Panc1 (cell line): ENCODE results near the gene SCLT1. TPM values are rescaled to one million over a fixed set of nuclear protein-coding genes. Genes with fewer than 3 reads are reported as not detected.

ENCODE experiments used
- ATAC-seq: fragments of 200-7000 bp; cut with Tn5 transposase; 2 replicates; pipeline ENCODE4 v1.9.1; 2020; ENCODE audit warnings: mild to moderate bottlenecking, moderate library complexity
- BruUV-seq: library from RNA; stranded (reverse); fragments of 400-500 nt; replicated peaks from 2 replicates; lab custom pipeline; 2021; lab: Mats Ljungman, UMichigan
- CTCF ChIA-PET: fragments of 300-600 bp; sonication (Branson Sonifier 250); formaldehyde crosslinking; loops from one replicate; lab custom pipeline; 2022; ENCODE audit warnings: antibody characterized with exemption; lab: Charles Lee
- POLR2A ChIA-PET: fragments of 300-600 bp; sonication (Branson Sonifier 250); formaldehyde crosslinking; loops from one replicate; lab custom pipeline; 2022; ENCODE audit warnings: antibody characterized with exemption; lab: Charles Lee
- DNase-seq: peaks from one replicate; pipeline ENCODE4 v3.0.0-alpha.2; 2010; ENCODE audit warnings: low read depth, low spot score
- H3K27ac ChIP-seq: 2 replicates; pipeline ENCODE4 v1.5.1; 2011; ENCODE audit warnings: mild to moderate bottlenecking, low read length, inconsistent platforms
- H3K27me3 ChIP-seq: fragments of 200-500 bp; sonication (Bioruptor generic); 2 replicates; pipeline ENCODE4 v1.6.0; 2014; ENCODE audit warnings: low read length, inconsistent platforms; ENCODE audit not compliant: control insufficient read depth, insufficient read depth
- H3K36me3 ChIP-seq: fragments of 200-500 bp; sonication (Bioruptor generic); 2 replicates; pipeline ENCODE4 v1.5.1; 2014; ENCODE audit warnings: inconsistent platforms, mild to moderate bottlenecking, low read length, moderate library complexity; ENCODE audit not compliant: control insufficient read depth, insufficient read depth
- H3K4me1 ChIP-seq: 2 replicates; pipeline ENCODE4 v1.5.1; 2011; ENCODE audit warnings: inconsistent platforms, mild to moderate bottlenecking, low read length, moderate library complexity; ENCODE audit not compliant: control insufficient read depth, insufficient read depth
- H3K4me3 ChIP-seq, 2 experiments: 2 replicates each; pipeline ENCODE4 v1.5.1; 2011 to 2012; ENCODE audit warnings: low read depth in 2 of 2, low read length in 2 of 2, mild to moderate bottlenecking in 2 of 2, inconsistent platforms in 1 of 2, moderate library complexity in 1 of 2
- H3K9me3 ChIP-seq: fragments of 200-500 bp; sonication (Bioruptor generic); 2 replicates; pipeline ENCODE4 v1.5.1; 2014; ENCODE audit warnings: low read depth, mild to moderate bottlenecking, inconsistent platforms, low read length, moderate library complexity; ENCODE audit not compliant: control insufficient read depth, insufficient read depth
- POLR2AphosphoS5 ChIP-seq: IDR thresholded peaks from 2 replicates; pipeline ENCODE4 v1.6.1; 2012; ENCODE audit warnings: mild to moderate bottlenecking, low read depth, low read length, moderate library complexity
- SIN3A ChIP-seq: IDR thresholded peaks from 2 replicates; pipeline ENCODE4 v1.6.1; 2012; ENCODE audit warnings: low read depth, mild to moderate bottlenecking, low read length, moderate library complexity, borderline replicate concordance; ENCODE audit not compliant: insufficient read depth
- TCF7L2 ChIP-seq: IDR thresholded peaks from 2 replicates; pipeline ENCODE4 v1.6.1; 2011; ENCODE audit warnings: mild to moderate bottlenecking, low read depth, low read length, inconsistent platforms
- in situ Hi-C: cut with HindIII; loops from 2 replicates; pipeline ENCODE4 v1.10.0; 2016; ENCODE audit warnings: low sequenced_read_pairs, low pct_unique_long_range_greater_than_20kb
- intact Hi-C: fragments of 100-400 bp; cut with micrococcal nuclease; formaldehyde crosslinking; loops from one replicate; pipeline ENCODE4 v1.10.0; 2022; ENCODE audit not compliant: unreplicated experiment
- total RNA-seq: library from RNA; stranded (reverse); gene quantifications from one replicate; pipeline ENCODE4 v1.2.1, GENCODE V29; 2021; ENCODE audit not compliant: unreplicated experiment
- TF ChIP-seq, protein P1 (sequence below): fragments of 450-650 bp; IDR thresholded peaks from 2 replicates; pipeline ENCODE4 v1.5.1; 2017; ENCODE audit warnings: mild to moderate bottlenecking
- TF ChIP-seq, protein P2 (sequence below), 2 experiments: IDR thresholded peaks; 2 replicates each; pipeline ENCODE4 v1.6.1; 2011 to 2012; ENCODE audit warnings: low read depth in 2 of 2, control low read depth in 1 of 2, low read length in 1 of 2, mild to moderate bottlenecking in 1 of 2, moderate library complexity in 1 of 2; ENCODE audit not compliant: insufficient read depth in 1 of 2

The SCLT1 gene
- total RNA-seq, 1 experiment from 2014 or later, result 9.7 TPM

DNA sequence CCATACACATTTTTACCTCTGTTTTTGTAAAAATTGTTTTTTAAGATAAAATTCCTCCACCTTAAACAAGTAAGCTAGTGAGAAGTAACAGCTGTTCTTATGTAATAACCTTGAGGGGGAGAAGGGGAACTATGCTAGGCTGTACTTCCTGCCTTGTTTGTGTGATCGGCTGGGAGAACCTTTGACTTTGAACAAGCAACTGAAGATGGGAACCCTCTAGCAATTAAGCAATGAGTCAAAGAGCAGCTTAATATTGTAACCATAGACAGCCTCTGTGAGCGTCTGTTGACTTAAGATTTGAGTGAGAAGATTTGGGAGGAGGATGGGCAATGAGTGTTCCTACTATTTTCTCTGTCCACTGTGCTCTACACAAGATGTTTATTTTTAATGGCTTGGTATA, 135.1 kb downstream of the SCLT1 start:
- ATAC-seq (no peak), DNase-seq (no peak)
- ChIA-PET CTCF (no interaction called here), POLR2A (no interaction called here)
- H3K9me3 ChIP-seq, result no peaks in the 10 kb centered on the region
- intact Hi-C loops, result no loop called here
- no peaks in the 10 kb centered on the region for H3K27me3 ChIP-seq
- in situ Hi-C loops, result no loop called here
- H3K4me3 ChIP-seq, result no peak overlapping the region
- no peaks in the 10 kb centered on the region for H3K4me1 ChIP-seq
- BruUV-seq, result no TSS peak
- TF ChIP-seq SIN3A (no peak), TCF7L2 (no peak), POLR2AphosphoS5 (no peak)
- TF ChIP-seq, protein P1, sequence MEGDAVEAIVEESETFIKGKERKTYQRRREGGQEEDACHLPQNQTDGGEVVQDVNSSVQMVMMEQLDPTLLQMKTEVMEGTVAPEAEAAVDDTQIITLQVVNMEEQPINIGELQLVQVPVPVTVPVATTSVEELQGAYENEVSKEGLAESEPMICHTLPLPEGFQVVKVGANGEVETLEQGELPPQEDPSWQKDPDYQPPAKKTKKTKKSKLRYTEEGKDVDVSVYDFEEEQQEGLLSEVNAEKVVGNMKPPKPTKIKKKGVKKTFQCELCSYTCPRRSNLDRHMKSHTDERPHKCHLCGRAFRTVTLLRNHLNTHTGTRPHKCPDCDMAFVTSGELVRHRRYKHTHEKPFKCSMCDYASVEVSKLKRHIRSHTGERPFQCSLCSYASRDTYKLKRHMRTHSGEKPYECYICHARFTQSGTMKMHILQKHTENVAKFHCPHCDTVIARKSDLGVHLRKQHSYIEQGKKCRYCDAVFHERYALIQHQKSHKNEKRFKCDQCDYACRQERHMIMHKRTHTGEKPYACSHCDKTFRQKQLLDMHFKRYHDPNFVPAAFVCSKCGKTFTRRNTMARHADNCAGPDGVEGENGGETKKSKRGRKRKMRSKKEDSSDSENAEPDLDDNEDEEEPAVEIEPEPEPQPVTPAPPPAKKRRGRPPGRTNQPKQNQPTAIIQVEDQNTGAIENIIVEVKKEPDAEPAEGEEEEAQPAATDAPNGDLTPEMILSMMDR, result no peak
- TF ChIP-seq, protein P2, sequence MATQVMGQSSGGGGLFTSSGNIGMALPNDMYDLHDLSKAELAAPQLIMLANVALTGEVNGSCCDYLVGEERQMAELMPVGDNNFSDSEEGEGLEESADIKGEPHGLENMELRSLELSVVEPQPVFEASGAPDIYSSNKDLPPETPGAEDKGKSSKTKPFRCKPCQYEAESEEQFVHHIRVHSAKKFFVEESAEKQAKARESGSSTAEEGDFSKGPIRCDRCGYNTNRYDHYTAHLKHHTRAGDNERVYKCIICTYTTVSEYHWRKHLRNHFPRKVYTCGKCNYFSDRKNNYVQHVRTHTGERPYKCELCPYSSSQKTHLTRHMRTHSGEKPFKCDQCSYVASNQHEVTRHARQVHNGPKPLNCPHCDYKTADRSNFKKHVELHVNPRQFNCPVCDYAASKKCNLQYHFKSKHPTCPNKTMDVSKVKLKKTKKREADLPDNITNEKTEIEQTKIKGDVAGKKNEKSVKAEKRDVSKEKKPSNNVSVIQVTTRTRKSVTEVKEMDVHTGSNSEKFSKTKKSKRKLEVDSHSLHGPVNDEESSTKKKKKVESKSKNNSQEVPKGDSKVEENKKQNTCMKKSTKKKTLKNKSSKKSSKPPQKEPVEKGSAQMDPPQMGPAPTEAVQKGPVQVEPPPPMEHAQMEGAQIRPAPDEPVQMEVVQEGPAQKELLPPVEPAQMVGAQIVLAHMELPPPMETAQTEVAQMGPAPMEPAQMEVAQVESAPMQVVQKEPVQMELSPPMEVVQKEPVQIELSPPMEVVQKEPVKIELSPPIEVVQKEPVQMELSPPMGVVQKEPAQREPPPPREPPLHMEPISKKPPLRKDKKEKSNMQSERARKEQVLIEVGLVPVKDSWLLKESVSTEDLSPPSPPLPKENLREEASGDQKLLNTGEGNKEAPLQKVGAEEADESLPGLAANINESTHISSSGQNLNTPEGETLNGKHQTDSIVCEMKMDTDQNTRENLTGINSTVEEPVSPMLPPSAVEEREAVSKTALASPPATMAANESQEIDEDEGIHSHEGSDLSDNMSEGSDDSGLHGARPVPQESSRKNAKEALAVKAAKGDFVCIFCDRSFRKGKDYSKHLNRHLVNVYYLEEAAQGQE (IDR thresholded peaks at IDR 0.05; ENCODE audit: insufficient read depth in 1 of 2, low read depth in 2 of 2, low read length in 1 of 2), result no peak
- no peaks in the 10 kb centered on the region for H3K36me3 ChIP-seq
- no peak overlapping the region for H3K27ac ChIP-seq

DNA sequence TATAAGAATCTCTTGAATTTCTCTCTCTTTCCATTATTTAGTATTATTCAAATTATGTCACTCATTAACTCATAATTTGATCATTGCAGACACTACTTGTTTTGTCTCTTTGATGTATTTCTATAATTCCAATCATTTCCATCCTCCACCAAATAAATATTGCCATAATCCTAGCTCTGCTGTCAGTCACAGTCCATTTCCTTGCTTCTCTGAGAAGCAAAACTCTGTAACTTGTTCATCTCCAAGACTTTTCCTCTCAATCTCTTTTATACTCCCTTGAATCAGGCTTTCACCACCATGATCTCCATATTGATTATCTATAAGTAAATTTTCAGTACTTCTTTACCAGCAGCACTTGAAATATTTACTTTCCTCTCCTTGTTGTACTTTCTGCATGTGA, 135.9 kb downstream of the SCLT1 start:
- H3K36me3 ChIP-seq, result no peaks in the 10 kb centered on the region
- BruUV-seq, result no TSS peak
- DNase-seq (no peak), ATAC-seq (no peak)
- intact Hi-C loops (no loop called here), in situ Hi-C loops (no loop called here)
- no peaks in the 10 kb centered on the region for H3K4me1 ChIP-seq
- TF ChIP-seq POLR2AphosphoS5 (no peak), TCF7L2 (no peak), SIN3A (no peak)
- TF ChIP-seq, protein P1, result no peak
- TF ChIP-seq, protein P2 (IDR thresholded peaks at IDR 0.05; ENCODE audit: insufficient read depth in 1 of 2, low read depth in 2 of 2, low read length in 1 of 2), result no peak
- no peak overlapping the region for H3K4me3 ChIP-seq
- POLR2A ChIA-PET, result no interaction called here
- no peaks in the 10 kb centered on the region for H3K27me3 ChIP-seq
- no peak overlapping the region for H3K27ac ChIP-seq
- CTCF ChIA-PET, result no interaction called here
- no peaks in the 10 kb centered on the region for H3K9me3 ChIP-seq
